Measurements from ENCODE around the gene SUCLG2. TPM values are rescaled to one million over a fixed set of nuclear protein-coding genes. Genes with fewer than 3 reads are reported as not detected.

SUCLG2 gene
- total and polyA plus RNA-seq, 2 experiments from 2014 or later = 49.9 TPM

- Histone ChIP-seq H3K79me2 (ENCODE audit: insufficient read depth) (no peaks in the 10 kb centered on the region), H3F3A (ENCODE audit: insufficient read depth) (no peaks in the 10 kb centered on the region), H3K9me3 (ENCODE audit: low read depth) (no peaks in the 10 kb centered on the region), H3K36me3 (ENCODE audit: low read depth) (0 out of 2 replicates have a peak, but pooled peaks cover 3% of the 10 kb centered on the region), H3K27me3 (replicated peaks; ENCODE audit: insufficient read depth) (no peaks in the 10 kb centered on the region), H3K4me1 (ENCODE audit: insufficient read depth) (no peaks in the 10 kb centered on the region), H3K27ac (no peak overlapping the region), H3K4me3 (no peak overlapping the region), H3K9ac (no peak overlapping the region), H4K20me1 (ENCODE audit: insufficient read depth) (no peaks in the 10 kb centered on the region), H3K4me2 (ENCODE audit: unreplicated experiment) (no peak overlapping the region), H3K9me2 (ENCODE audit: insufficient read depth) (no peaks in the 10 kb centered on the region), H2AFZ (no peak overlapping the region)
- 76 to 88% methylated on average over 5 of the region's 5 CpGs for WGBS, 2 experiments (ENCODE audit: low coverage in 1 of 2, low lambda C conversion rate in 2 of 2, missing lambda C conversion rate in 2 of 2)
- no peak for TF ChIP-seq EZH2phosphoT487 (IDR thresholded peaks at IDR 0.05; ENCODE audit: insufficient read depth, low read depth)
- in situ Hi-C loops (cut with MboI) = loop anchor here (10.0 kb wide), 2 partner anchors 229 to 409 kb away; no protein-coding TSS in a partner anchor
- no peak for DNase-seq
These were observed 278.4 kb downstream of the SUCLG2 start for GRCh38 chr3:67375976-67376375.

GRCh38 chr3:67362686-67363085, 291.7 kb downstream of the SUCLG2 start:
- WGBS, 2 experiments (ENCODE audit: low coverage in 1 of 2, low lambda C conversion rate in 2 of 2, missing lambda C conversion rate in 2 of 2) = 35% methylated on average over 4 of the region's 4 CpGs
- DNase-seq = no peak
- H3K4me3 ChIP-seq = no peak overlapping the region
- H3K27ac ChIP-seq = no peak overlapping the region
- no peaks in the 10 kb centered on the region for H4K20me1 ChIP-seq (ENCODE audit: insufficient read depth)
- H3K4me2 ChIP-seq (ENCODE audit: unreplicated experiment) = no peak overlapping the region
- TF ChIP-seq EZH2 (IDR thresholded peaks at IDR 0.05; ENCODE audit: insufficient read depth, poor library complexity, severe bottlenecking) (no peak), EZH2phosphoT487 (IDR thresholded peaks at IDR 0.05; ENCODE audit: insufficient read depth, low read depth) (no peak)
- in situ Hi-C loops (cut with MboI) = loop anchor here (25.0 kb wide), 1 partner anchor 1525 kb away; no protein-coding TSS in a partner anchor
- no peaks in the 10 kb centered on the region for H3K4me1 ChIP-seq (ENCODE audit: insufficient read depth)
- H3K36me3 ChIP-seq (ENCODE audit: low read depth) = no peaks in the 10 kb centered on the region
- no peak overlapping the region for H2AFZ ChIP-seq
- no peaks in the 10 kb centered on the region for H3K79me2 ChIP-seq (ENCODE audit: insufficient read depth)
- H3K9ac ChIP-seq = no peak overlapping the region
- H3F3A ChIP-seq (ENCODE audit: insufficient read depth) = no peaks in the 10 kb centered on the region
- H3K27me3 ChIP-seq (replicated peaks; ENCODE audit: insufficient read depth) = no peaks in the 10 kb centered on the region
- no peaks in the 10 kb centered on the region for H3K9me3 ChIP-seq (ENCODE audit: low read depth)
- no peaks in the 10 kb centered on the region for H3K9me2 ChIP-seq (ENCODE audit: insufficient read depth)

- in situ Hi-C loops (cut with MboI) = loop anchor here (25.0 kb wide), 1 partner anchor 1526 kb away; no protein-coding TSS in a partner anchor
- Histone ChIP-seq H3K27me3 (replicated peaks; ENCODE audit: insufficient read depth) (no peaks in the 10 kb centered on the region), H3K4me1 (ENCODE audit: insufficient read depth) (no peaks in the 10 kb centered on the region), H3K4me2 (ENCODE audit: unreplicated experiment) (no peak overlapping the region), H3K79me2 (ENCODE audit: insufficient read depth) (no peaks in the 10 kb centered on the region), H2AFZ (no peak overlapping the region), H3K36me3 (ENCODE audit: low read depth) (no peaks in the 10 kb centered on the region), H3K9me2 (ENCODE audit: insufficient read depth) (no peaks in the 10 kb centered on the region), H3K4me3 (no peak overlapping the region), H3K9me3 (ENCODE audit: low read depth) (no peaks in the 10 kb centered on the region), H3F3A (ENCODE audit: insufficient read depth) (no peaks in the 10 kb centered on the region), H3K9ac (no peak overlapping the region), H4K20me1 (ENCODE audit: insufficient read depth) (no peaks in the 10 kb centered on the region), H3K27ac (no peak overlapping the region)
- TF ChIP-seq EZH2 (IDR thresholded peaks at IDR 0.05; ENCODE audit: insufficient read depth, poor library complexity, severe bottlenecking) = no peak
- TF ChIP-seq EZH2phosphoT487 (IDR thresholded peaks at IDR 0.05; ENCODE audit: insufficient read depth, low read depth) = no peak
- DNase-seq = no peak
These were observed 292.6 kb downstream of the SUCLG2 start for GRCh38 chr3:67361770-67362169.

- H2AFZ ChIP-seq = no peak overlapping the region
- no peak overlapping the region for H3K27ac ChIP-seq
- no peaks in the 10 kb centered on the region for H3K36me3 ChIP-seq (ENCODE audit: low read depth)
- no peak overlapping the region for H3K4me3 ChIP-seq
- no peak for TF ChIP-seq EZH2 (IDR thresholded peaks at IDR 0.05; ENCODE audit: insufficient read depth, poor library complexity, severe bottlenecking)
- TF ChIP-seq EZH2phosphoT487 (IDR thresholded peaks at IDR 0.05; ENCODE audit: insufficient read depth, low read depth) = no peak
- H3K4me1 ChIP-seq (ENCODE audit: insufficient read depth) = no peaks in the 10 kb centered on the region
- H3K9me2 ChIP-seq (ENCODE audit: insufficient read depth) = no peaks in the 10 kb centered on the region
- H4K20me1 ChIP-seq (ENCODE audit: insufficient read depth) = no peaks in the 10 kb centered on the region
- no peaks in the 10 kb centered on the region for H3K9me3 ChIP-seq (ENCODE audit: low read depth)
- H3K4me2 ChIP-seq (ENCODE audit: unreplicated experiment) = no peak overlapping the region
- in situ Hi-C loops (cut with MboI) = loop anchor here (25.0 kb wide), 1 partner anchor 1526 kb away; no protein-coding TSS in a partner anchor
- no peaks in the 10 kb centered on the region for H3F3A ChIP-seq (ENCODE audit: insufficient read depth)
- H3K79me2 ChIP-seq (ENCODE audit: insufficient read depth) = no peaks in the 10 kb centered on the region
- no peaks in the 10 kb centered on the region for H3K27me3 ChIP-seq (replicated peaks; ENCODE audit: insufficient read depth)
- DNase-seq = no peak
- 50 to 54% methylated on average over 5 of the region's 5 CpGs for WGBS, 2 experiments (ENCODE audit: low coverage in 1 of 2, low lambda C conversion rate in 2 of 2, missing lambda C conversion rate in 2 of 2)
- H3K9ac ChIP-seq = no peak overlapping the region
These were observed 293.1 kb downstream of the SUCLG2 start for GRCh38 chr3:67361323-67361722.
